NOMO-1 treated with dmso at 0.1 percent for 144 hours (cell line): Measurements from ENCODE around the gene BRD2.
"Not testable (repeated sequence)": the region's sequence is repeated elsewhere in the genome, so short reads cannot be mapped to it uniquely, and the experiment has no call there.

Source experiments
- DNase-seq: peaks from one replicate; lab custom pipeline; 2025; ENCODE audit not compliant: unreplicated experiment; lab: John Stamatoyannopoulos, UW

BRD2 gene

GRCh38 chr6:32968093-32968866, at the start of gene BRD2:
TSS of gene BRD2 (plus strand) at chr6:32968594. CDS start at chr6:32972899, 4,305 bp downstream.
- peak; percentile 95 for DNase-seq

- peak; percentile 40 for DNase-seq
Observed at GRCh38 chr6:32920715-32921114, 47.7 kb upstream of the BRD2 start.

- no peak for DNase-seq
Observed at GRCh38 chr6:32922083-32922482, 46.3 kb upstream of the BRD2 start.

GRCh38 chr6:32931211-32931610, 37.2 kb upstream of the BRD2 start:
- DNase-seq, result no peak

- DNase-seq, result no peak
Observed at GRCh38 chr6:32932132-32932868, 36.1 kb upstream of the BRD2 start.

- peak; percentile 31 for DNase-seq
Observed at GRCh38 chr6:32933661-32934085, 34.7 kb upstream of the BRD2 start.

GRCh38 chr6:32935551-32936238, 32.7 kb upstream of the BRD2 start:
- no peak for DNase-seq

GRCh38 chr6:32936239-32937152, 31.9 kb upstream of the BRD2 start:
- no peak for DNase-seq

GRCh38 chr6:32937230-32937633, 31.2 kb upstream of the BRD2 start:
- DNase-seq, result no peak

- no peak for DNase-seq
Observed at GRCh38 chr6:32938494-32938893, 29.9 kb upstream of the BRD2 start.

GRCh38 chr6:32940656-32941213, 27.7 kb upstream of the BRD2 start, which contains the start of gene HLA-DMB:
TSS of gene HLA-DMB (minus strand) at chr6:32941028. CDS start at chr6:32940807, 221 bp downstream.
- peak; percentile 80 for DNase-seq

GRCh38 chr6:32941214-32941768, 27.1 kb upstream of the BRD2 start:
- peak; percentile 63 for DNase-seq

- not testable (repeated sequence) for DNase-seq
Observed at GRCh38 chr6:32942555-32943123, 25.8 kb upstream of the BRD2 start.

GRCh38 chr6:32943864-32944649, 24.3 kb upstream of the BRD2 start:
- peak; percentile 90 for DNase-seq

GRCh38 chr6:32945108-32945760, 23.2 kb upstream of the BRD2 start:
- peak; percentile 96 for DNase-seq

GRCh38 chr6:32945953-32946352, 22.4 kb upstream of the BRD2 start:
- no peak for DNase-seq

- no peak for DNase-seq
Observed at GRCh38 chr6:32946893-32947292, 21.5 kb upstream of the BRD2 start.
